Upper lobe of left lung (tissue), 4 donors: ENCODE measurements around the gene ZBTB48.

ENCODE experiments used
- CTCF ChIP-seq, 6 experiments: fragments of 450-650 bp in 4 of 6; fragments of 200-600 bp in 2 of 6; sonication (generic) in 2 of 6; IDR thresholded peaks; one replicate each; pipeline ENCODE4 v1.5.1; 2016 to 2019; ENCODE audit warnings: antibody characterized with exemption in 6 of 6
- POLR2A ChIP-seq, 4 donors: fragments of 450-650 bp; IDR thresholded peaks; one replicate each; pipeline ENCODE4 v1.5.1; 2016 to 2017; ENCODE audit warnings: antibody characterized with exemption in 4 of 4, mild to moderate bottlenecking in 2 of 4
- POLR2AphosphoS5 ChIP-seq, 2 donors: sonication (generic); formaldehyde crosslinking; IDR thresholded peaks; one replicate each; pipeline ENCODE4 v1.5.1; 2017; ENCODE audit warnings: antibody characterized with exemption in 2 of 2

GRCh38 chr1:6557597-6557996 lies 22.2 kb upstream of the ZBTB48 start:
- no peak for TF ChIP-seq CTCF (IDR thresholded peaks at IDR 0.05)
- no peak for TF ChIP-seq POLR2AphosphoS5 (IDR thresholded peaks at IDR 0.05)
- no peak for TF ChIP-seq POLR2A (IDR thresholded peaks at IDR 0.05)
